GM12874 (cell line): Measurements from ENCODE around the gene MSGN1.

ENCODE experiments used
- TF ChIP-seq, protein P1 (sequence below): IDR thresholded peaks from 2 replicates; pipeline ENCODE4 v1.5.1; 2011; ENCODE audit warnings: low read depth, mild to moderate bottlenecking, control low read depth, low read length, moderate library complexity; ENCODE audit not compliant: insufficient read depth

The MSGN1 gene

GRCh38 chr2:17798338-17798737 lies 17.9 kb upstream of the MSGN1 start:
- TF ChIP-seq, protein P1, sequence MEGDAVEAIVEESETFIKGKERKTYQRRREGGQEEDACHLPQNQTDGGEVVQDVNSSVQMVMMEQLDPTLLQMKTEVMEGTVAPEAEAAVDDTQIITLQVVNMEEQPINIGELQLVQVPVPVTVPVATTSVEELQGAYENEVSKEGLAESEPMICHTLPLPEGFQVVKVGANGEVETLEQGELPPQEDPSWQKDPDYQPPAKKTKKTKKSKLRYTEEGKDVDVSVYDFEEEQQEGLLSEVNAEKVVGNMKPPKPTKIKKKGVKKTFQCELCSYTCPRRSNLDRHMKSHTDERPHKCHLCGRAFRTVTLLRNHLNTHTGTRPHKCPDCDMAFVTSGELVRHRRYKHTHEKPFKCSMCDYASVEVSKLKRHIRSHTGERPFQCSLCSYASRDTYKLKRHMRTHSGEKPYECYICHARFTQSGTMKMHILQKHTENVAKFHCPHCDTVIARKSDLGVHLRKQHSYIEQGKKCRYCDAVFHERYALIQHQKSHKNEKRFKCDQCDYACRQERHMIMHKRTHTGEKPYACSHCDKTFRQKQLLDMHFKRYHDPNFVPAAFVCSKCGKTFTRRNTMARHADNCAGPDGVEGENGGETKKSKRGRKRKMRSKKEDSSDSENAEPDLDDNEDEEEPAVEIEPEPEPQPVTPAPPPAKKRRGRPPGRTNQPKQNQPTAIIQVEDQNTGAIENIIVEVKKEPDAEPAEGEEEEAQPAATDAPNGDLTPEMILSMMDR: no peak

- TF ChIP-seq, protein P1: no peak
These were observed 16.7 kb upstream of the MSGN1 start for GRCh38 chr2:17799301-17800120.

DNA sequence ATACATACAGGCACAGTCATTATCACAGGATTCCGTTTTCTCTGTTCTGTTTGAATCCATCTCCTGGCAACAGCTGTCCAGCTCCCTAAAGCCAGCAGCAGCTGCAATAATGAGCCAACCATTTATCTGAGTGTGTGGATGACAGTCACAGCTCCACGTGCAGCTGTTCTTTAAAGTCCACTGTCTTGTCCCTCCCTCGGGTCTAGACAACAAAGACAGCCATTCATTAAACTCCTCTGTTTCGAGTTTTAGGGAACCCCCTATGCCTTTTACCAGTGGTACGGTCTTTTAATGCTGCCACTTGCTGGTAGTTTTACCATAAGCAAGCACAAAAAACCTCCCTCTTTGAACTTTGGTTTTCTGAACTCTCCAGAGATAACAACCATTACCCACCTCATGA lies 16.0 kb upstream of the MSGN1 start:
- TF ChIP-seq, protein P1: no peak

DNA sequence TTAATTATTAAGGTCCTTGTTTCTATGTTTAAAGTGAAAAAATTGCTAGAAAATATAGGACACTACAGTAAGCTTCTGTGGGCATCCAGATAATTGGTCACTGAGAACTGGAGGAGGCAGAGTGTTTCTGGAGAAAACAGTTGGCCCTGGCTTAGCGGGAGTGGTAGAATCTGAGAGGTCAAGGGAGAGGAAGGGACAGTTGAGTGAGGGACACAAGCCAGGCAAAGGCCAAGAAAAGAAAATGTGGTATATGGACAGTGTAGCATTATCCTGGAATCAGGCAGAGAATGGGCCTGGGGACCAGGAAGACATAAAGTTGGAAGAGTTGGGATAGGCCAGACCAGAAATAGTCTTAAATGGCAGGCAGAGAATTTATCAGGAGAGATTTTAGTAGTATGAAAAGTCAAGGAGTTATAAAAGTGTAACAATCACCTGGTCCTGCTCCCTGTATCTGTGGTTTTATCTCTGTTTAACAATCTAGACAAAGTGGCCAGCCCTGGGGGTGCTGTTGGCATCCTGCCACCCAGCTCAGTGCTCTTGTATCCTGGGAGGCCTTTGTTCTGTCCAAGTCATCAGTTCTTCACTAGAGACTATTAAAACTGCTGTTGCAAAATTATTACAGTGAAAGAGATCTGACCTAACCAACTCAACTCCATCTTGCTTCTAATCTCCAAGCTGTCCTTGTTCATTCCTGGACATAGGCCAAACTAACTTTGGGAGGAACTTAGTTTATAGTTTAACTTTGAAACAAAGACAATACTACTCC lies 15.4 kb upstream of the MSGN1 start:
- TF ChIP-seq, protein P1: no peak

- TF ChIP-seq, protein P1: no peak
These were observed 12.8 kb upstream of the MSGN1 start for GRCh38 chr2:17803497-17803896.

- TF ChIP-seq, protein P1: no peak
These were observed 11.9 kb upstream of the MSGN1 start for GRCh38 chr2:17804358-17804757.

DNA sequence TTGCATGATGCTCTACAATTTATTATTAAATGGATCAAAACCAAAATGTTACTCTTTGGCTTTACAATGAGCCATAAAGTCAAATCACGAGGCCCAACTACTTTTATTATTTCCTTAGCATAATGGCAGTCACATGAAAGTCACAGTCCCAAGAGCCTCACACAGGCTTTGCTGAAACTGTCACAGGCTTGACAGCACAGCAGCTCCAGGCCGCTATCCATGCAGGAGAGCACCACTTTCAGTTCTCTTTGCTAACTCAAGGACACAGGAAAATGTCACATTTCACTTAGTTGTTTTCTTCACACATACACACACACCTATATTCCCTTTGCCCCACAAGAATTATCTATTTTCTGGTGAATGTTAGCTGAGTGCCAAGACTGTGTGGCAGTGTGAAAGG lies 11.1 kb upstream of the MSGN1 start:
- TF ChIP-seq, protein P1: no peak
